ENCODE results near the gene CPB2. TPM values are rescaled to one million over a fixed set of nuclear protein-coding genes. Genes with fewer than 3 reads are reported as not detected.

Gene CPB2
- total and polyA plus RNA-seq, 2 of the 8 experiments (the other 6 are each of a cell fraction or from before 2014, with no cell fraction given) = not detected

DNA sequence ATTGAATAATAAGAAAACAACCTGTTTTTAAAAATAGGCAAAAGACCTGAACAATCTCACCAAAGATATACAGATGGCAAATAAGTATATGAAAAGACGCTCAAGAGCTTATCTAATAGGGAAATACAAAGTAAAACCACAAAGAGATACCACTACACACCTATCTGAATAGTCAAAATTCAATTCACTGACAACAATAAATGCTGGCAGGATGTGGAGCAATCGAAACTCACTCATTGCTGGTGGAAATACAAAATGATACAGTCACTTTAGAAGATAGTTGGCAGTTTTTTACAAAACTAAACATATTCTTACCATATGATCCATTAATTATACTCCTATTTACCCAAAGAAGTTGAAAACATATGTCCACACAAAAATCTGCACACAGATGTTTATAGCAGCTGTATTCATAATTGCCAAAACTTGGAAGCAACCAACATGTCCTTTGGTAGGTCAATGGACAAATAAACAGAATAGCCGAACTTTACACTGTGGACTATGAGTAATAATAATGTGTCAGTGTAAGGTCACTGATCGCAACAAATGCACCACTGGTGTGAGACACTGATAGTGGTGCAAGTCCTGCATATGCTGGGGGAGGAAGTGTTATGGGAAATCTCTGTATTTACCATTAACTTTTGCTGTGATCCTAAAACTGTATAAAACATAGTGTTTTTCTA is 73.1 kb downstream of the CPB2 start:
- 90% methylated on average over 4 of the region's 4 CpGs; no CpG with 5 or more reads in 1 of the 2 experiments for WGBS, 2 experiments (ENCODE audit: extremely low coverage in 1 of 2, insufficient coverage in 1 of 2, insufficient read length in 1 of 2, insufficient replicate concordance in 2 of 2, low coverage in 1 of 2, low lambda C conversion rate in 2 of 2, missing lambda C conversion rate in 1 of 2)
- Histone ChIP-seq H3K23ac (ENCODE audit: insufficient read length) (no peak overlapping the region), H2BK12ac (ENCODE audit: low read depth, low read length) (no peak overlapping the region), H3K4me1 (replicated peaks in 1 of 4; ENCODE audit: control insufficient read depth in 3 of 4, insufficient read depth in 4 of 4, low read length in 3 of 4) (no peaks in the 10 kb centered on the region), H4K91ac (replicated peaks; ENCODE audit: insufficient read length, low read length) (no peak overlapping the region), H4K5ac (ENCODE audit: insufficient read length, low read depth, low read length) (no peak overlapping the region), H3K36me3 (ENCODE audit: control insufficient read depth in 2 of 4, insufficient read depth in 4 of 4, low read length in 3 of 4) (peaks cover 0 to 9% (median 2%) of the 10 kb centered on the region in 4 experiments; a peak in 3 of 8 replicates), H2BK120ac (replicated peaks; ENCODE audit: low read depth, low read length) (no peak overlapping the region), H3K79me2 (ENCODE audit: control insufficient read depth in 1 of 2, insufficient read depth in 2 of 2, low read length in 2 of 2) (peaks cover 0 to 70% of the 10 kb centered on the region in 2 experiments; a peak in 2 of 4 replicates), H3K9me3 (ENCODE audit: insufficient read depth in 2 of 2, low read depth in 1 of 2, low read length in 1 of 2) (no peaks in the 10 kb centered on the region), H3K4me3 (ENCODE audit: extremely low read depth in 1 of 4, insufficient read depth in 2 of 4, low read depth in 3 of 4, low read length in 4 of 4) (no peak overlapping the region), H3K14ac (ENCODE audit: insufficient read length) (no peak overlapping the region), H2AK5ac (ENCODE audit: low read depth, low read length) (no peak overlapping the region), H3K23me2 (ENCODE audit: low read depth, low read length) (no peaks in the 10 kb centered on the region), H2BK20ac (ENCODE audit: low read length) (no peak overlapping the region), H3K4ac (replicated peaks; ENCODE audit: insufficient read length, low read depth, low read length) (no peak overlapping the region), H3K18ac (ENCODE audit: extremely low read depth, low read length) (no peak overlapping the region), H2AFZ (ENCODE audit: low read length) (no peak overlapping the region), H2BK15ac (ENCODE audit: low read length) (no peak overlapping the region), H4K8ac (ENCODE audit: extremely low read depth, insufficient read depth, low read length) (no peak overlapping the region), H3K9ac (replicated peaks in 1 of 4; ENCODE audit: extremely low read depth in 1 of 4, low read depth in 3 of 4, low read length in 3 of 4) (no peak overlapping the region), H4K20me1 (replicated peaks in 1 of 2; ENCODE audit: control insufficient read depth in 1 of 2, insufficient read depth in 2 of 2, low read length in 2 of 2) (peaks cover 2 to 3% of the 10 kb centered on the region in 2 experiments), H3K4me2 (ENCODE audit: insufficient read depth in 1 of 2, low read depth in 2 of 2, low read length in 2 of 2) (no peak overlapping the region), H2BK5ac (ENCODE audit: low read depth, low read length) (no peak overlapping the region), H3K27me3 (replicated peaks in 1 of 4; ENCODE audit: control insufficient read depth in 3 of 4, extremely low read depth in 1 of 4, insufficient read depth in 3 of 4, low read length in 3 of 4) (no peaks in the 10 kb centered on the region), H3K56ac (replicated peaks; ENCODE audit: insufficient read length, low read depth, low read length) (no peak overlapping the region), H3K27ac (ENCODE audit: low read depth, low read length) (no peak overlapping the region), H3K79me1 (ENCODE audit: low read depth, low read length) (peaks cover 4% of the 10 kb centered on the region; the same call in 1 of the 2 replicates)
- CTCF ChIA-PET (ENCODE audit: partially characterized antibody) = interaction anchor here (0.8 kb wide), 1 partner anchor 224 kb away, joined by 3 read pairs; no protein-coding TSS in a partner anchor
- POLR2A ChIA-PET (ENCODE audit: partially characterized antibody) = no interaction called here
- FAIRE-seq (no peak), DNase-seq (ENCODE audit: low read depth in 1 of 2, low spot score in 2 of 2) (no peak)
- TF ChIP-seq ASH2L (IDR thresholded peaks at IDR 0.05; ENCODE audit: low read length) (no peak), CEBPB (IDR thresholded peaks at IDR 0.05; ENCODE audit: low read depth, low read length) (no peak), USF2 (IDR thresholded peaks at IDR 0.05; ENCODE audit: low read length) (no peak), RAD21 (IDR thresholded peaks at IDR 0.05 in 1 of 2, conservative IDR thresholded peaks at IDR 0.05 in 1 of 2; ENCODE audit: low read depth in 2 of 2, low read length in 2 of 2) (no peak), SP4 (IDR thresholded peaks at IDR 0.05; ENCODE audit: low read length) (no peak), ZNF274 (IDR thresholded peaks at IDR 0.05; ENCODE audit: borderline replicate concordance, extremely low read depth, low read length) (no peak), SIX5 (IDR thresholded peaks at IDR 0.05; ENCODE audit: low read depth, low read length) (no peak), CREB1 (IDR thresholded peaks at IDR 0.05) (no peak), HDAC6 (IDR thresholded peaks at IDR 0.05; ENCODE audit: low read depth, low read length) (no peak), TAF7 (optimal IDR thresholded peaks at IDR 0.05; ENCODE audit: borderline replicate concordance, low read depth, low read length) (no peak), MAX (IDR thresholded peaks at IDR 0.05) (no peak), GTF2F1 (IDR thresholded peaks at IDR 0.05; ENCODE audit: borderline replicate concordance, low read depth, low read length) (no peak)

Data from H1 (cell line).